Measurements from ENCODE around the gene ANKS1B.

- no peak for TF ChIP-seq CTCF (IDR thresholded peaks at IDR 0.05; ENCODE audit: low read length)
- TF ChIP-seq EZH2 (IDR thresholded peaks at IDR 0.05; ENCODE audit: borderline replicate concordance, low read length) = no peak
Measured at GRCh38 chr12:99122959-99123358, 861.8 kb downstream of the ANKS1B start.

Measured in OCI-LY1 (cell line).